Thyroid gland (tissue), 4 donors: Measurements from ENCODE around the gene CDYL2. TPM values are rescaled to one million over a fixed set of nuclear protein-coding genes. Genes with fewer than 3 reads are reported as not detected.

ENCODE experiments used
- DNase-seq, 2 donors: peaks; one replicate each; pipeline ENCODE4 v3.0.0-alpha.2; 2019
- H3K27ac ChIP-seq, 3 donors: fragments of 200-600 bp; sonication (generic); 1 replicate in 2 of 3; 2 replicates in 1 of 3; pipeline ENCODE4 v1.5.1; 2016 to 2019; ENCODE audit warnings: mild to moderate bottlenecking in 1 of 3, moderate library complexity in 1 of 3
- H3K27me3 ChIP-seq: fragments of 200-600 bp; sonication (generic); one replicate; pipeline ENCODE4 v1.5.1; 2019
- H3K36me3 ChIP-seq, 2 donors: fragments of 200-600 bp; sonication (generic); one replicate each; pipeline ENCODE4 v1.5.1; 2016 to 2019
- H3K4me1 ChIP-seq, 2 donors: fragments of 200-600 bp; sonication (generic); one replicate each; pipeline ENCODE4 v1.5.1; 2017 to 2019
- H3K4me3 ChIP-seq, 3 donors: fragments of 200-600 bp; sonication (generic); replicated peaks in 1 of 3; 1 replicate in 2 of 3; 2 replicates in 1 of 3; pipeline ENCODE4 v1.5.1; 2016; ENCODE audit warnings: mild to moderate bottlenecking in 1 of 3
- H3K9me3 ChIP-seq: fragments of 200-600 bp; sonication (generic); one replicate; pipeline ENCODE4 v1.5.1; 2017
- CTCF ChIP-seq, 6 experiments: fragments of 200-600 bp in 3 of 6; fragments of 450-650 bp in 3 of 6; sonication (generic) in 3 of 6; IDR thresholded peaks; one replicate each; pipeline ENCODE4 v1.5.1; 2016 to 2019; ENCODE audit warnings: antibody characterized with exemption in 6 of 6, mild to moderate bottlenecking in 2 of 6, inconsistent platforms in 1 of 6, moderate library complexity in 1 of 6
- POLR2A ChIP-seq, 2 donors: fragments of 450-650 bp; IDR thresholded peaks; one replicate each; pipeline ENCODE4 v1.6.1; 2017; ENCODE audit warnings: antibody characterized with exemption in 2 of 2, mild to moderate bottlenecking in 2 of 2, moderate library complexity in 1 of 2
- WGBS, 2 donors: methylation state at CpG; one replicate each; pipeline ENCODE4 v1.1.5; 2017; 5-methylcytosine and 5-hydroxymethylcytosine counted together
- intact Hi-C: fragments of 100-400 bp; cut with DNase I; formaldehyde crosslinking; loops from one replicate; pipeline ENCODE4 v1.15.1; 2023
- total RNA-seq, 4 donors: library from RNA; depleted of rRNA; stranded (reverse); fragments of >200 nt; gene quantifications; one replicate each; pipeline ENCODE4 v1.2.3, GENCODE V29; 2016

The CDYL2 gene
- total RNA-seq, 4 donors from 2014 or later = 3.6 to 14.2 (median 5.3) TPM

GRCh38 chr16:80667925-80668324 is 136.5 kb downstream of the CDYL2 start:
- no peak for DNase-seq
- 93 to 94% methylated on average over 6 of the region's 6 CpGs for WGBS, 2 donors

DNA sequence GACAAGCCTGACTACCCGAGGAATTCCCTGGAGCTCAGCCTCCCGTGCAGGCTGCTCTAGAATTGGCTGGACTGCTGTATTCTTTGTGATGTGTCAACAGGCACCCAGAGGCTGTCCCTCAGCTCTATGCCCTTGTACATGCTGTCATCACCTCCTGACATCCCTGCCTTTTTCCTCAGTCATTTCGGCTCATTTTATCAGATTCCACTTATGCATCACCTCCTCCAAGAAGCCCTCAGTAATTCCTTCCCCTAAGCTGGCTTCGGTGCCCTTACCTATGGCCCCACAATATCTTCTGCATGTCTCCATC is 137.2 kb downstream of the CDYL2 start:
- no peaks in the 10 kb centered on the region for H3K36me3 ChIP-seq
- intact Hi-C loops = no loop called here
- H3K27me3 ChIP-seq = no peaks in the 10 kb centered on the region
- TF ChIP-seq POLR2A (IDR thresholded peaks at IDR 0.05) (no peak), CTCF (IDR thresholded peaks at IDR 0.05) (no peak)
- 47 to 61% methylated on average over 4 of the region's 4 CpGs for WGBS, 2 donors
- no peaks in the 10 kb centered on the region for H3K9me3 ChIP-seq
- no peak overlapping the region for H3K4me3 ChIP-seq
- no peaks in the 10 kb centered on the region for H3K4me1 ChIP-seq
- DNase-seq = no peak
- no peak overlapping the region for H3K27ac ChIP-seq

More at GRCh38 chr16:80667925-80668324, 136.5 kb downstream of the CDYL2 start:
- intact Hi-C loops = no loop called here
- no peak for TF ChIP-seq CTCF (IDR thresholded peaks at IDR 0.05)
- no peak for TF ChIP-seq POLR2A (IDR thresholded peaks at IDR 0.05)
- Histone ChIP-seq H3K27ac (no peak overlapping the region), H3K27me3 (no peaks in the 10 kb centered on the region), H3K36me3 (no peaks in the 10 kb centered on the region), H3K4me3 (no peak overlapping the region), H3K9me3 (no peaks in the 10 kb centered on the region), H3K4me1 (no peaks in the 10 kb centered on the region)

DNA sequence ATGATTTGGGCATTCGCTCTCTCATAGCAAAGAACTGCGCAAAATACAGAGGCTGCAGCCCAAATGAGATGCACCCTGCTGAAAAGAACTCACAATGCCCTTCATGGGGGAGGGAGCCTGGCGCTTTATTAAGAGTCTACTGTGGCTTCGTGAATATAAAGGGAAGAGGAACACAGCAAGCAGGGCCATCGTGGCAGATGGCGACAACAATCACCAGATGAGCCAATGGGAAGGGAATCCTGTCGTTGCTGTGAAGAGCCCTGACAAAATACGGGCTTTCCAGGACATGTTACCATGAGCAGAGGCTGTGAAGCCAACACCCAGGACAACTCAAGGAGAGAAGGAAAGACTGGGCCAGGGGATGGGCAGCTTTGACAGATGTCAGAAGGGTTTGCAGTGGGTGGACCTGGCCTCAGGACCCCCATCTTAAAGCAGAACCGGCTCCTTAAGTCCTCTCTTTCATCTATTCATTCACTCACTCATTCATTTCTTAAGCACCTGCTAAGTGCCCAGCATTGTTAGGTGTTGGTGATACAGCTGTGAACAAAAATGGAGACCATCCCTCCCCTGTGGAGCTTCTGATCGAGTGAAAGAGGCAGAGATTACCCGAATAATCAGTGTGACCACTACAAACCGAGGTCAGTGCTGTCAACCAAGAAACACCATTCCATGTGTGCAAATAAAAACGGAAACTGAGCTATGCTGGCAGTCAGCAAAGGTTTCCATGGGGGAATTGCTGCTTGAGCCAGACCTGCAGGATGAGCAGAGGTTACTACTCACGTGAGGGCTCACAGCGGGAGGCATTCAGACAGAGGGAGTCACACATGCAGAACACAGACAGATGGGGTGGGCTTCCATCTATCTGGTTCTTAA is 137.8 kb downstream of the CDYL2 start:
- no peak overlapping the region for H3K27ac ChIP-seq
- 63 to 64% methylated on average over 15 of the region's 15 CpGs for WGBS, 2 donors
- intact Hi-C loops = no loop called here
- no peaks in the 10 kb centered on the region for H3K27me3 ChIP-seq
- no peaks in the 10 kb centered on the region for H3K9me3 ChIP-seq
- no peak overlapping the region for H3K4me3 ChIP-seq
- H3K36me3 ChIP-seq = no peaks in the 10 kb centered on the region
- TF ChIP-seq CTCF (IDR thresholded peaks at IDR 0.05) = no peak
- no peaks in the 10 kb centered on the region for H3K4me1 ChIP-seq
- no peak for DNase-seq

- TF ChIP-seq CTCF (IDR thresholded peaks at IDR 0.05) (no peak), POLR2A (IDR thresholded peaks at IDR 0.05) (no peak)
- H3K27me3 ChIP-seq = no peaks in the 10 kb centered on the region
- DNase-seq = no peak
- H3K36me3 ChIP-seq = no peaks in the 10 kb centered on the region
- intact Hi-C loops = no loop called here
- no peaks in the 10 kb centered on the region for H3K9me3 ChIP-seq
- no peak overlapping the region for H3K4me3 ChIP-seq
- no peak overlapping the region for H3K27ac ChIP-seq
- H3K4me1 ChIP-seq = no peaks in the 10 kb centered on the region
- WGBS, 2 donors = 97 to 98% methylated on average over 4 of the region's 4 CpGs
Measured at GRCh38 chr16:80665356-80665755, 139.0 kb downstream of the CDYL2 start.

DNA sequence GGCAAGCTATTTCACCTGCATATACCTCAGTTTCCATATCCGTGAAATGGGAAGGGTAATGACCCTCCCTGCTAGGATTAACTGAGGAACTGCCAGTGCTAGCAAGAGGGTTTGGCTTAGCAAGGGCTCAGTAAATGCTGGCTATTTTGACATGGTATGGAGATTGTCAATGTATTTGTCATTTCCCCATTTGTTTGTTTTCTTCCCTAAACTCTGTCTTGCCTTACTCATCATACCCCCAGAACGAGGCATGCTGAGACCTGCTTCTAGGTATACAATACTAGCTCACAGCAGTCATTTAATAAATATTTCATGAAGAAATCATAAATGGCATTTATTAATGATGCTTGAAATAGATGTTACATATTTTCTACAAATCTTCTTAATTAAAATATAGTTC is 139.6 kb downstream of the CDYL2 start:
- Histone ChIP-seq H3K4me3 (no peak overlapping the region), H3K9me3 (no peaks in the 10 kb centered on the region), H3K27ac (no peak overlapping the region), H3K36me3 (no peaks in the 10 kb centered on the region), H3K4me1 (no peaks in the 10 kb centered on the region), H3K27me3 (no peaks in the 10 kb centered on the region)
- whole genome bisulfite sequencing, 2 donors = 40 to 88% methylated on average over 2 of the region's 2 CpGs
- intact Hi-C loops = no loop called here
- TF ChIP-seq POLR2A (IDR thresholded peaks at IDR 0.05) = no peak
- TF ChIP-seq CTCF (IDR thresholded peaks at IDR 0.05) = no peak
- DNase-seq = no peak
